ENCODE results near the gene PHPT1. TPM values are rescaled to one million over a fixed set of nuclear protein-coding genes. Genes with fewer than 3 reads are reported as not detected.

PHPT1 gene
- total RNA-seq, 1 donor from 2014 or later: 76.4 TPM

- DNase-seq (ENCODE audit: low spot score): no peak
- peak; percentile 45 for ATAC-seq
- intact Hi-C loops (cut with DNase I): no loop called here
These were observed 28.0 kb upstream of the PHPT1 start for GRCh38 chr9:136820971-136821825.

DNA sequence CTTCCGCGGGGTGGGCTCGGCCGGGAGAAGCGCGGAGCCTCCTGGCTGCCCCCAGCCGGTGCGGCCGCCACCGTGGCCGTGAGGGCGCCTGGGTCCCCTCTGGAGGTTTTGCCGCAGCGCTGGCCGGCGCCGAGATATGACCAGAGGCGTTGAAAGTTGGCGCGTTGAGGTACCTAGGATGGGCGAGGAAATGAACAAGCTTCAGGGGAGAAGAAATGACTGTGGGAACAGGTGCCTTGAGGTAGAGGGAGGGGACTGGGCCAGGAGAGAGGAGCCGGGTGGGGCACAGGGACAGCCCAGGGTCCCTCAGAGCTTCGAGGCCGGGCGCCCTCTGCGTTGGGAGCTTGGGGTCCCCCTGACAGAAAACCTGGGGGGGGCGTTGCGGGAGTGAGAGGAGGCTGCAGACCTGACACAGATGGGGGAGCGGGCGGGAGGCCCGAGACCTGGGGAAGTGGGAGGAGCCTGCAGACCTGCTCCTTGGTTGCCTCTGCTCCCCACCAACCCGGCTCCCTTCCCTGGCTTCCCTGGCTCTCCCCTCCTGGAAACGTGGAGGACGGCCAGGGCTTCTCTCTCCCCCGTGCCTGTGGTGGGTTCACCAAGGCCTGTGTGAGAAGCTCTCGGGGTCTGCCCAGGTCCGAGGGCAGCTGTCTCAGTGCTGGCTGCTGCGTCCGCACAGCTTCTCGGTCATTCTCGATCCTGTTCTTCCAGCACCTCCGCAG is 27.2 kb upstream of the PHPT1 start:
- ATAC-seq (no peak), DNase-seq (ENCODE audit: low spot score) (no peak)
- intact Hi-C loops (cut with DNase I): no loop called here

DNA sequence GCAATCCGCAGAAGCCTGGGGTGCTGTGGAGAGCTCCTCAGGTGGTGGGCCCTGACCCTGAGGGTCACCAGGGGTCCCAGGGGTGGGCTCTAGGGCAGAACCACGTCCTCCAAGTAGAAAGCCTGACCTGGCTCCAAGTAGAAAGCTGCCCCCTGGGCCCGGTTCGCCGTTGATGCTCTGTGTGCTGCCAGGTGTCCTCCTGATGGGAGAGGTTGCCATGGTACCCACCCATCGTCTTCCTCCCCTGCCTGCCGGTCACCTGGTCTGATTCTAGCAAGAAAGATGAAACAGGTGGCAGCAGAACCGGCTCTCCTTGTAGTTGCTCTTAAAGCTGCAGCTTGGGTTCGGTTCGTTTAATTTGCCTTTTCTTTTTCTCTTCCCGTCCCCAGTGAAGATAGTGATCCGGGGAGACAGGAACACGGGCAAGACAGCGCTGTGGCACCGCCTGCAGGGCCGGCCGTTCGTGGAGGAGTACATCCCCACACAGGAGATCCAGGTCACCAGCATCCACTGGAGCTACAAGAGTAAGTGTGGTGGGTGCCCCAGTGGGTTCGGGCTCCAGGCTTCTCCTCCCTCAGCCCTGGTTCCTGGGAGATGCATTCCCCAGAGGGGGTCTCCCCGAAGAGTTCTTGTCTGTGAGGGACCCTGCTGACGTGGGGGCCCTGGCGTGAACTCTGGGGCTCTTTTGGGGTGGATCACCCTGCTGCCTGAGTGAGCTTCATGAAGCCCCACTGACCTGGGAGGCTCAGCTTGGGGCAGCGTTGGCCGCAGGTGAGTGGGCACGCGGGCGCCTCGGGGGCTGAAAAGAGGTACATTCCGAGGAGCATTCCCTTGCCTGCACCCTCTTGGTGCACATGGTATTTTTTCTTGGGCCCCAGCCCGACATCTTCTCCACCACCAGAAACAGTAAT is 25.8 kb upstream of the PHPT1 start:
- no peak for DNase-seq (ENCODE audit: low spot score)
- no peak for ATAC-seq
- intact Hi-C loops (cut with DNase I): no loop called here

DNA sequence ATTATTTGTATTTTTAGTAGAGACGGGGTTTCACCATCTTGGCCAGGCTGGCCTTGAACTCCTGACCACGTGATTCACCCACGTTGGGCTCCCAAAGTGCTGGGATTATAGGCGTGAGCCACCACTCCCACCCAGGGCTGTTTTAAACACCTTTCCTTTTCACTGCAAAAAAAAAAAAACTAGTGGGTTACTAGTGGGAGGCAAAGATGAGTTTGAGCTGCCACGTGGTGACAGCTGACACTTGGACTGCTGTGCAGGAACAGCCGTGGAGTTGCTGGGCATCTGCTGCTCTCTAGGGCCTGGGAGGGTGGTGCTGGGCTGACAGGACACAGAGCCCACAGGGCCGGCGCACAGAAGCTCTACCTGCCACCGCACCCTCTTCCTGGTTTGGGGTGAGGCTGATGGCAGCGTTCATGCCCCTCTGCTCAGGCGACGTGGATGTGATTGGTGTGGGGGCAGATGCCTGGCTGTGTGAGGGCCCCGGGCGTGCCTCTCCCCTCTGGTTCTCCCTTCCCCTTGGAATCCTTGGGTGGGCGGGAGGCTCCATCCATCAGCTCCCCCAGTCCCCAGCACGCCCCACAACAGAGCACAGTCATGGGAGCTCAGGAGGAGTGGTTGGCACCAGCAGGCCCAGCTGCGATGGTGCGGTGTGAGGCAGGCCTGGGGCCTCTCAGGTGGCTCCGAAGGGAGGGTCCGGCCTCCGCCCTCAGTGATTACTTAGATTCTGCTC is 24.5 kb upstream of the PHPT1 start:
- DNase-seq (ENCODE audit: low spot score): no peak
- intact Hi-C loops (cut with DNase I): no loop called here
- ATAC-seq: no peak

GRCh38 chr9:136825295-136826187 is 23.7 kb upstream of the PHPT1 start:
- intact Hi-C loops (cut with DNase I): no loop called here
- DNase-seq (ENCODE audit: low spot score): no peak
- no peak for ATAC-seq

- no peak for ATAC-seq
- DNase-seq (ENCODE audit: low spot score): no peak
- intact Hi-C loops (cut with DNase I): no loop called here
These were observed 23.0 kb upstream of the PHPT1 start for GRCh38 chr9:136826188-136826541.

GRCh38 chr9:136826703-136827582 is 22.3 kb upstream of the PHPT1 start:
- DNase-seq (ENCODE audit: low spot score) (no peak), ATAC-seq (no peak)
- intact Hi-C loops (cut with DNase I): no loop called here

DNA sequence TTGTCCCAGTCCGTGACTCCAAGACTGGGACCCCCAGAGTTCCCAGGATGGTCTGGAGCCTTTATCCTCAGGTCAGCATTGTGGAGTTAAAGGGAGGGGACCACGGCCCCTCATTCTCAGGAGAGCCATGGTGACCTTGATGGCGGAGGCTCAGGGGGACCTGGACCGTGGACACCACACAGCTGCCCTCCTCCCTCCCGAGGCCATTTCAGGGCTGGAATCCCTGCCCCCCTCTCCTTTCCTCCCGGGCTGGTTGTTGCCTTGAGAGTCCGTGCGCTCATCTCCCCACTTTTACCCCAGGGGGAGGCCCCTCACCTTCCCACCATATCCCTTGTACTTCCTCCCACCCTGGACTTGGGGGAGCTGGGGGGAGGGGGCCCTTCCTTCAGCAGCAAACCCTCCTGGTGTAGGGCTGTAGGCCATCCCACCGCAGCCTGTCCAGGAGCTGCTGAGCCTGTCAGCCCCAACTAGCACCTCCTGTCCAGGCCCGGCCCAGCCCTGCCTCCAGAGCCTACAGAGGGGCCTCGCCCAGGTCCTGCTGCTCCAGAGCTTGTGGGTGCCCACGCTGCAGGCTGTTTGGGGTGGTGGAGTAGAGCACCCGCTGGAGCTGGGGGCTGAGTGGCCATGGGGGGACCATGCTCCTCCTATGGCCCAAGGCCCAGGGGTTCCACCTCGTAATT is 21.3 kb upstream of the PHPT1 start:
- ATAC-seq: no peak
- intact Hi-C loops (cut with DNase I): no loop called here

DNA sequence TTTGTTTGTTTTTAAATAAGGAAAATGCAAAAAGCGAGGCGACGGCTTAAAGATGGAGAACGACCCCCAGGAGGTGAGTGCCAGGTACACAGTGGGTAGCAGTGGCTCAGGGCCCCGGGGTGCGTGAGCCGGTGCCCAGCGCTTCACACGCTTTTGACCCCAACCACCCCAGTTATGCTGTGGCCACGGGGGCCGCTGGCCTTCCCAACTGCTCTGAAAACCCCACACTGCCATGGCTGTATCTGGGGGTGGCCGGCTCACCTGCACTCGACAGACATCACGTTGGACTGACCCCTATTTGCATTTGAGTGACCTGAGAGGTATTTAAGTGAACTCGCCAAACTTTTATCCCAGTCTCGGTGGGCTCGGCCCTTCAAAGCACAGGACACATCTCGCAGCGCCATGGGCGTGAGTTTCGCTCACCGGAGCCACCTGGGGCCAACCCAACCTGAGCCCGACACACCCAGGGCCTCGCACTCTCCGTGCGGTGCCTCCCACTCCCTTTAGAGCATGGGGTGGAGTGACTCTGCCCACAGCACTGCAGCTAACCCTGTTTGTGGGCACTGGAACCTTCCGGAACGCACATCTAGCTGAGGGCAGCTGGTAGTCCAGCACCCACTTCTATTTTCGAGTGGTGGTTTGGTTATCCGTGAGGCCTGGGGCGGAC is 20.6 kb upstream of the PHPT1 start:
- intact Hi-C loops (cut with DNase I): no loop called here
- DNase-seq (ENCODE audit: low spot score): no peak
- ATAC-seq: no peak

More for the DNA sequence above, 21.3 kb upstream of the PHPT1 start:
- no peak for DNase-seq (ENCODE audit: low spot score)

- ATAC-seq (no peak), DNase-seq (ENCODE audit: low spot score) (no peak)
- intact Hi-C loops (cut with DNase I): no loop called here
These were observed 19.8 kb upstream of the PHPT1 start for GRCh38 chr9:136829412-136829811.

DNA sequence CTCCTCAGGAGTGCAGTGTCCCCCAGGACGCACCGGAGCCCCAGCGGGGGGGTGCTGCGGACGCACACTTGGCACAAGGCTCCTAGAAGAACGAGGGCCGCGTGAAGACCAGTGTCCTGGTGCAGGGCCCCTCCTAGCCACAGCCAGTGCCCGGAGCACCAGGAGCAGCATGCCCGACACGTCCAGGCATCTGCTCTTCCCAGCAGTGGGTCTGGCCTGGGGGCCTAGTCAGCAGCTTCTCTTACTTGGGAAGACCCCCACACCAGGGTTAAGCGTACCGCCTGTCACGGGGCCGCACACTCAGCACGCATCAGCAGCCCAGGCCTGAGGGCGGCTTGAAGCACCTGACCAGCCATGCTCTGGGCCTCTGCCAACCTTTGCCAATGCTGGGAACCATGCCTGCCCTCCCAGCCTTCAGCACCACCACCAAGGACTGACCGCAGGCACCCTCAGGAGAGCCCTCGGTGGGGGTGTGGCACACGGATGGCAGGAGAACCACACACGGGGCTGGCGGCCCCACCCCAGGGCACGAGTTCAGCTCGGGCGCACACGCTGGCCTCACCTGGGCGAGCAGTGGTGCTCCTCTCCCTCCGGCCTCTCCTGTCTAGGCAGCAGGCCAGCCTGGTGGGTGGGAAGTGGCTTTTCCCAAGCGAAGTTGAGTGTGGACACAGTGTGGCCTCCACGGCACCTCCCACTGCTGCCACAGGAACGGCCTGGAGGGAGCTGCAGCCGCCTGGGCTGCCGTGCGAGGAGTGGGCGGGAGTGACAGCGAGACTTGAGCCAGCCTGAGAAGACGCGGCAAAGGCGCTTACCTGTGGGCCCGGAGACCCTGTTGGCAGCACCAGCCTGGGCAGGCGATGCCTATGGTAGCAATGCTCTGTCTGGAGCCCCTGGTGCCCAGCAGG is 19.0 kb upstream of the PHPT1 start:
- intact Hi-C loops (cut with DNase I): no loop called here
- DNase-seq (ENCODE audit: low spot score): no peak
- ATAC-seq: peak; percentile 9

DNA sequence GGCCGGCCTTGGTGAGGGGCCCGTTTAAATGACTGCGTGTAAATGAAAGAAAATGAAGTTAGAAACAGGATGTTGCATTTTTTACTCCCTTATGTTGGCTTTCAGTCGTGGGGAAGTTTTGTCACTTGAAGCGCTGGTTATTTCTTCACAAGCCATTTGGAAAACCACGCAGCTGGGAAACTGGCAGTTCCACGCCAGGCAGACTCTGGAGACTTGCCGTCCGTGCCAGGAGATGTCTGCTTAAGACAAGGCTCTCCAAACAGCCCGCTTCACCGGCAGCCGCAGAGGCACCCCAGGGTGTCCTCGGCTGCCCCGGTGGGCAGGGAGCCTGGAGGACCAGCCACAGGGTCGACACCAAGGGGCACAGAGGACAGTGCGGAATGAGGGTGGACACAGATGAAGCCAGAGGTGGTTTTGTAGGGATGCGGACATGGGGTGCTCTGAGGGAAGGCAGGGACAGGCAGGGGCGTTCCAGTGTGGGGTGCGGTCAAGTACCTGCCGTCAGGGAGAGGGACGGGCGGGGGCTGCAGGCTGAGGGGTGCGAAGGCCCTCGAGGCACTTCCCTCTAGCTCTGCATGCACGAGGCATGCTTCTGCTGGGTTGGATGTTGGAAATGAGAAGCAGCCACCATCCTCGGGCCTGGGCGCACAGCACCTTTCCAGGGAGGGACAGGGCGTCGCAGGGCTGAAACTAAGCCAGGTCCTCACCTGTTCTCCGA is 18.0 kb upstream of the PHPT1 start:
- DNase-seq (ENCODE audit: low spot score): no peak
- intact Hi-C loops (cut with DNase I): no loop called here
- ATAC-seq: no peak

DNA sequence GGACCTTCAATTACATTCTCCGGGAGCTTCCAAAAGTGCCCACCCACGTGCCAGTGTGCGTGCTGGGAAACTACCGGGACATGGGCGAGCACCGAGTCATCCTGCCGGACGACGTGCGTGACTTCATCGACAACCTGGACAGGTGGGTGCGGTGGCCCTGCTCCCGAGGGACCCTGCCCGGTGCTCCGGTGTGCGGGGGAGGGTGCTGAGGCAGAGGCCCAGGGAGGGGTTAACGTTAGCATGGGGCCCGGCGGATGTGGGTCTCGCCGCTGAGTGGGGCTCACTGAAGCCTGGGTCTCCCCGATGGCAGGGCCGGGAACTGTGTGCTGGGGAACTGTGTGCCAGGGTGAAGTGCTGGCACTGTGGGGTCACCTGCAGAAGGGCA is 17.5 kb upstream of the PHPT1 start:
- DNase-seq (ENCODE audit: low spot score): no peak
- ATAC-seq: no peak
- intact Hi-C loops (cut with DNase I): no loop called here

- DNase-seq (ENCODE audit: low spot score) (no peak), ATAC-seq (no peak)
- intact Hi-C loops (cut with DNase I): no loop called here
These were observed 16.6 kb upstream of the PHPT1 start for GRCh38 chr9:136832581-136832980.
